CD4-positive, alpha-beta memory T cell (primary cell): Measurements from ENCODE around the gene NENF. TPM values are rescaled to one million over a fixed set of nuclear protein-coding genes. Genes with fewer than 3 reads are reported as not detected.

Experiments used
- CTCF ChIA-PET: fragments of 350-600 bp; sonication (Branson Sonifier 250); formaldehyde crosslinking; loops from one replicate; lab custom pipeline; 2021; ENCODE audit warnings: inconsistent platforms; ENCODE audit not compliant: partially characterized antibody; lab: Charles Lee
- POLR2A ChIA-PET: fragments of 350-600 bp; sonication (Branson Sonifier 250); formaldehyde crosslinking; loops from one replicate; lab custom pipeline; 2021; ENCODE audit not compliant: partially characterized antibody; lab: Charles Lee
- DNase-seq, 5 donors: peaks; one replicate each; pipeline versions ENCODE4 v3.0.0 to v3.0.0-alpha.2; 2020 to 2022; ENCODE audit warnings: mixed read lengths in 1 of 5
- H3K27ac ChIP-seq: one replicate; pipeline ENCODE4 v1.7.0; 2013; ENCODE audit warnings: low read depth, low read length
- H3K27me3 ChIP-seq: 2 replicates; pipeline ENCODE4 v1.7.0; 2013; ENCODE audit warnings: mild to moderate bottlenecking, low read length, moderate library complexity; ENCODE audit not compliant: insufficient read depth
- H3K36me3 ChIP-seq: 2 replicates; pipeline ENCODE4 v1.7.0; 2013; ENCODE audit warnings: mild to moderate bottlenecking, low read length, moderate library complexity; ENCODE audit not compliant: insufficient read depth
- H3K4me1 ChIP-seq: 2 replicates; pipeline ENCODE4 v1.7.0; 2013; ENCODE audit warnings: mild to moderate bottlenecking, low read length, moderate library complexity; ENCODE audit not compliant: insufficient read depth
- H3K4me3 ChIP-seq, 2 donors: one replicate each; pipeline ENCODE4 v1.7.0; 2013; ENCODE audit warnings: low read length in 2 of 2, mild to moderate bottlenecking in 1 of 2
- H3K9me3 ChIP-seq, 2 donors: one replicate each; pipeline ENCODE4 v1.7.0; 2013; ENCODE audit warnings: low read length in 2 of 2, control low read depth in 1 of 2; ENCODE audit not compliant: control insufficient read depth in 1 of 2
- H3K27ac Mint-ChIP-seq, 7 donors: one replicate each; pipeline ENCODE4 v1.8.0; 2020 to 2021; ENCODE audit warnings: mixed read lengths in 7 of 7, mild to moderate bottlenecking in 6 of 7, inconsistent platforms in 3 of 7, moderate library complexity in 3 of 7
- H3K27me3 Mint-ChIP-seq, 2 donors: one replicate each; pipeline ENCODE4 v1.8.0; 2020 to 2021; ENCODE audit warnings: mixed read lengths in 2 of 2
- H3K36me3 Mint-ChIP-seq, 2 donors: one replicate each; pipeline ENCODE4 v1.8.0; 2020 to 2021; ENCODE audit warnings: mixed read lengths in 2 of 2, inconsistent platforms in 1 of 2, mild to moderate bottlenecking in 1 of 2
- H3K4me1 Mint-ChIP-seq, 4 donors: one replicate each; pipeline ENCODE4 v1.8.0; 2020 to 2021; ENCODE audit warnings: mixed read lengths in 4 of 4, mild to moderate bottlenecking in 1 of 4
- H3K4me3 Mint-ChIP-seq, 8 donors: one replicate each; pipeline ENCODE4 v1.8.0; 2020 to 2021; ENCODE audit warnings: mixed read lengths in 8 of 8, mild to moderate bottlenecking in 7 of 8, moderate library complexity in 6 of 8, inconsistent platforms in 3 of 8
- H3K9me3 Mint-ChIP-seq, 8 donors: one replicate each; pipeline ENCODE4 v1.8.0; 2020 to 2021; ENCODE audit warnings: mixed read lengths in 8 of 8, mild to moderate bottlenecking in 5 of 8, inconsistent platforms in 3 of 8, moderate library complexity in 1 of 8
- intact Hi-C: fragments of 100-400 bp; cut with micrococcal nuclease; formaldehyde crosslinking; loops from one replicate; pipeline ENCODE4 v1.15.1; 2023
- polyA plus RNA-seq, 2 donors: library from polyadenylated mRNA; unstranded; fragments of 300-500 nt; fragmentation: Illumina TruSeq; gene quantifications; one replicate each; pipeline ENCODE4 v1.2.3, GENCODE V29; 2021
- total RNA-seq, 2 experiments: library from RNA; stranded (reverse); gene quantifications; one replicate each; pipeline ENCODE4 v1.2.3, GENCODE V29; 2021

NENF gene
- total and polyA plus RNA-seq, 4 experiments from 2014 or later = 18.7 to 76.2 (median 31.8) TPM

- H3K36me3 Mint-ChIP-seq = no peaks in the 10 kb centered on the region
- ChIA-PET POLR2A (no interaction called here), CTCF (interaction anchor here (0.9 to 9.7 kb wide), 5 partner anchors 11 to 403 kb away, joined by 3 to 69 read pairs (median 20); no protein-coding TSS in a partner anchor)
- Histone ChIP-seq H3K36me3 (no peaks in the 10 kb centered on the region), H3K9me3 (no peaks in the 10 kb centered on the region), H3K4me3 (no peak overlapping the region), H3K27me3 (no peaks in the 10 kb centered on the region), H3K4me1 (no peaks in the 10 kb centered on the region), H3K27ac (no peak overlapping the region)
- H3K27ac Mint-ChIP-seq = no peak overlapping the region
- H3K27me3 Mint-ChIP-seq = peaks cover 0 to 1% of the 10 kb centered on the region in 2 donors
- intact Hi-C loops = no loop called here
- peaks cover 0 to 3% (median 0%) of the 10 kb centered on the region in 8 donors for H3K9me3 Mint-ChIP-seq
- no peak for DNase-seq
- peaks cover 0 to 2% (median 0%) of the 10 kb centered on the region in 4 donors for H3K4me1 Mint-ChIP-seq
- H3K4me3 Mint-ChIP-seq = no peak overlapping the region
Observed at GRCh38 chr1:212466437-212466836, 33.7 kb downstream of the NENF start.

- intact Hi-C loops = no loop called here
- no peaks in the 10 kb centered on the region for H3K36me3 ChIP-seq
- CTCF ChIA-PET = interaction anchor here (2.2 to 9.7 kb wide), 3 partner anchors 10 to 397 kb away, joined by 7 to 69 read pairs (median 20); no protein-coding TSS in a partner anchor
Observed at GRCh38 chr1:212466898-212467650, 34.4 kb downstream of the NENF start.

GRCh38 chr1:212467843-212468482 is 35.2 kb downstream of the NENF start:
- Histone ChIP-seq H3K4me1 (no peaks in the 10 kb centered on the region), H3K27me3 (no peaks in the 10 kb centered on the region), H3K36me3 (no peaks in the 10 kb centered on the region), H3K9me3 (no peaks in the 10 kb centered on the region), H3K4me3 (no peak overlapping the region), H3K27ac (no peak overlapping the region)
- Mint-ChIP-seq H3K36me3 (no peaks in the 10 kb centered on the region), H3K4me3 (peak overlapping the region in 1 of 8 donors; percentile 62), H3K27ac (peak overlapping the region in 2 of 7 donors; percentile 57 to 83), H3K27me3 (peaks cover 0 to 1% of the 10 kb centered on the region in 2 donors), H3K4me1 (peaks cover 0 to 2% (median 0%) of the 10 kb centered on the region in 4 donors), H3K9me3 (peaks cover 0 to 3% (median 0%) of the 10 kb centered on the region in 8 donors)
- DNase-seq = no peak
- intact Hi-C loops = no loop called here
- ChIA-PET POLR2A (no interaction called here), CTCF (interaction anchor here (2.2 to 9.7 kb wide), 2 partner anchors 9 to 12 kb away, joined by 7 to 69 read pairs; no protein-coding TSS in a partner anchor)

More at GRCh38 chr1:212466898-212467650, 34.4 kb downstream of the NENF start:
- Histone ChIP-seq H3K9me3 (no peaks in the 10 kb centered on the region), H3K27ac (no peak overlapping the region), H3K4me3 (no peak overlapping the region), H3K4me1 (no peaks in the 10 kb centered on the region), H3K27me3 (no peaks in the 10 kb centered on the region)
- no peaks in the 10 kb centered on the region for H3K36me3 Mint-ChIP-seq
- peaks cover 0 to 3% (median 0%) of the 10 kb centered on the region in 8 donors for H3K9me3 Mint-ChIP-seq
- H3K4me1 Mint-ChIP-seq = peaks cover 0 to 2% (median 0%) of the 10 kb centered on the region in 4 donors
- DNase-seq = no peak
- peaks cover 0 to 1% of the 10 kb centered on the region in 2 donors for H3K27me3 Mint-ChIP-seq
- H3K27ac Mint-ChIP-seq = peak overlapping the region in 2 of 7 donors; percentile 43 to 83
- no peak overlapping the region for H3K4me3 Mint-ChIP-seq
- POLR2A ChIA-PET = no interaction called here

GRCh38 chr1:212470059-212470458 is 37.3 kb downstream of the NENF start:
- Histone ChIP-seq H3K36me3 (no peaks in the 10 kb centered on the region), H3K27me3 (no peaks in the 10 kb centered on the region), H3K27ac (no peak overlapping the region), H3K4me3 (no peak overlapping the region), H3K9me3 (no peaks in the 10 kb centered on the region), H3K4me1 (no peaks in the 10 kb centered on the region)
- intact Hi-C loops = no loop called here
- Mint-ChIP-seq H3K4me3 (no peak overlapping the region), H3K27ac (peak overlapping the region in 2 of 7 donors; percentile 32 to 74), H3K9me3 (peaks cover 0 to 3% (median 0%) of the 10 kb centered on the region in 8 donors), H3K27me3 (no peaks in the 10 kb centered on the region), H3K4me1 (peaks cover 0 to 2% (median 0%) of the 10 kb centered on the region in 4 donors), H3K36me3 (no peaks in the 10 kb centered on the region)
- CTCF ChIA-PET = interaction anchor here (0.7 to 9.7 kb wide), 3 partner anchors 9 to 399 kb away, joined by 3 to 69 read pairs (median 3); no protein-coding TSS in a partner anchor
- DNase-seq = no peak
- POLR2A ChIA-PET = no interaction called here

GRCh38 chr1:212471286-212471685 is 38.6 kb downstream of the NENF start:
- Histone ChIP-seq H3K4me1 (no peaks in the 10 kb centered on the region), H3K27me3 (no peaks in the 10 kb centered on the region), H3K4me3 (no peak overlapping the region), H3K27ac (no peak overlapping the region), H3K9me3 (no peaks in the 10 kb centered on the region), H3K36me3 (no peaks in the 10 kb centered on the region)
- Mint-ChIP-seq H3K36me3 (no peaks in the 10 kb centered on the region), H3K4me1 (peaks cover 0 to 2% (median 0%) of the 10 kb centered on the region in 4 donors), H3K4me3 (no peak overlapping the region), H3K27ac (no peak overlapping the region), H3K27me3 (no peaks in the 10 kb centered on the region), H3K9me3 (peaks cover 0 to 3% (median 0%) of the 10 kb centered on the region in 8 donors)
- POLR2A ChIA-PET = no interaction called here
- CTCF ChIA-PET = interaction anchor here (9.7 kb wide), 1 partner anchor 16 kb away, joined by 69 read pairs; no protein-coding TSS in a partner anchor
- DNase-seq = no peak
- intact Hi-C loops = no loop called here

- H3K9me3 ChIP-seq = no peaks in the 10 kb centered on the region
- no peaks in the 10 kb centered on the region for H3K27me3 ChIP-seq
- intact Hi-C loops = no loop called here
- POLR2A ChIA-PET = no interaction called here
- Mint-ChIP-seq H3K36me3 (no peaks in the 10 kb centered on the region), H3K27me3 (peaks cover 0 to 2% of the 10 kb centered on the region in 2 donors), H3K9me3 (peaks cover 0 to 3% (median 0%) of the 10 kb centered on the region in 8 donors), H3K27ac (peak overlapping the region in 1 of 7 donors; percentile 64), H3K4me1 (peaks cover 0 to 2% (median 2%) of the 10 kb centered on the region in 4 donors), H3K4me3 (no peak overlapping the region)
- DNase-seq = no peak
- no peak overlapping the region for H3K27ac ChIP-seq
- H3K36me3 ChIP-seq = no peaks in the 10 kb centered on the region
- CTCF ChIA-PET = interaction anchor here (9.7 kb wide), 1 partner anchor 17 kb away, joined by 69 read pairs; no protein-coding TSS in a partner anchor
- H3K4me3 ChIP-seq = no peak overlapping the region
- peaks cover 2% of the 10 kb centered on the region for H3K4me1 ChIP-seq
Observed at GRCh38 chr1:212471891-212472675, 39.4 kb downstream of the NENF start.
